ENCODE results near the gene ACSL5. TPM values are rescaled to one million over a fixed set of nuclear protein-coding genes. Genes with fewer than 3 reads are reported as not detected.

The ACSL5 gene
- polyA plus RNA-seq, 1 of the 3 experiments (the other 2 are of a cell fraction): 0.08 TPM

DNA sequence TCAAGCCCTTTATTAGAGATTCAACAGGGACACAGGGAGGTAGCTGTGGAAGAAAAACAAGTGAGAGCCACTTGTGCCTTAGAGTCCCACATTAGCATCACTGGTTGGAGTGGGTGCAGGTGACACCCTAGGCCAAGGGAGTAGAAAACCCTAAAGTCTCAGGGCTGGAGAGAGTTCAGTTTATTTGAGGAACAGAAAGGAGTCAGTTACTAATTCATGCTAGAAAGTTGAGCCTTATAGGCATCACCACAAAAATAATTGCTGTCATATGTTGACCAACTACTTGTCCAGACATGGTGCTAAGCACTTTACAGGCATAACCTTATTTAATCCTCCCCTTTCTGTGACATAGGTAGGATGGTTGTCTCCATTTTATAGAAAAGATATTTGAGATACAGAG, 20.9 kb upstream of the ACSL5 start:
- Histone ChIP-seq H4K20me1 (ENCODE audit: insufficient read depth) (no peaks in the 10 kb centered on the region), H3K36me3 (replicated peaks in 1 of 2; ENCODE audit: control insufficient read depth in 1 of 2, insufficient read depth in 2 of 2, low read length in 1 of 2) (no peaks in the 10 kb centered on the region), H3K27ac (ENCODE audit: low read depth in 2 of 2, low read length in 1 of 2) (no peak overlapping the region), H2AFZ (ENCODE audit: low read depth) (no peak overlapping the region), H3K9ac (no peak overlapping the region), H3K9me2 (no peaks in the 10 kb centered on the region), H3K79me2 (ENCODE audit: insufficient read depth) (no peaks in the 10 kb centered on the region), H3K27me3 (ENCODE audit: insufficient read depth) (no peaks in the 10 kb centered on the region), H3F3A (replicated peaks; ENCODE audit: insufficient read depth) (no peaks in the 10 kb centered on the region), H3K4me1 (ENCODE audit: control insufficient read depth in 1 of 2, insufficient read depth in 2 of 2, low read depth in 1 of 2, low read length in 1 of 2) (no peaks in the 10 kb centered on the region), H3K4me2 (no peak overlapping the region), H3K4me3 (ENCODE audit: low read depth in 2 of 2, low read length in 1 of 2) (no peak overlapping the region), H3K9me3 (no peaks in the 10 kb centered on the region)
- CTCF ChIA-PET: interaction anchor here (1.0 kb wide), 1 partner anchor 12 kb away, joined by 3 read pairs; no protein-coding TSS in a partner anchor
- POLR2A ChIA-PET: no interaction called here
- no peak for DNase-seq
- TF ChIP-seq, protein P1, sequence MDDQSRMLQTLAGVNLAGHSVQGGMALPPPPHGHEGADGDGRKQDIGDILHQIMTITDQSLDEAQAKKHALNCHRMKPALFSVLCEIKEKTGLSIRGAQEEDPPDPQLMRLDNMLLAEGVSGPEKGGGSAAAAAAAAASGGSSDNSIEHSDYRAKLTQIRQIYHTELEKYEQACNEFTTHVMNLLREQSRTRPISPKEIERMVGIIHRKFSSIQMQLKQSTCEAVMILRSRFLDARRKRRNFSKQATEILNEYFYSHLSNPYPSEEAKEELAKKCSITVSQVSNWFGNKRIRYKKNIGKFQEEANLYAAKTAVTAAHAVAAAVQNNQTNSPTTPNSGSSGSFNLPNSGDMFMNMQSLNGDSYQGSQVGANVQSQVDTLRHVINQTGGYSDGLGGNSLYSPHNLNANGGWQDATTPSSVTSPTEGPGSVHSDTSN (IDR thresholded peaks at IDR 0.05): no peak
- TF ChIP-seq, protein P2, sequence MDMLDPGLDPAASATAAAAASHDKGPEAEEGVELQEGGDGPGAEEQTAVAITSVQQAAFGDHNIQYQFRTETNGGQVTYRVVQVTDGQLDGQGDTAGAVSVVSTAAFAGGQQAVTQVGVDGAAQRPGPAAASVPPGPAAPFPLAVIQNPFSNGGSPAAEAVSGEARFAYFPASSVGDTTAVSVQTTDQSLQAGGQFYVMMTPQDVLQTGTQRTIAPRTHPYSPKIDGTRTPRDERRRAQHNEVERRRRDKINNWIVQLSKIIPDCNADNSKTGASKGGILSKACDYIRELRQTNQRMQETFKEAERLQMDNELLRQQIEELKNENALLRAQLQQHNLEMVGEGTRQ (IDR thresholded peaks at IDR 0.05; ENCODE audit: borderline replicate concordance, low read depth, low read length): no peak
- TF ChIP-seq, protein P3, sequence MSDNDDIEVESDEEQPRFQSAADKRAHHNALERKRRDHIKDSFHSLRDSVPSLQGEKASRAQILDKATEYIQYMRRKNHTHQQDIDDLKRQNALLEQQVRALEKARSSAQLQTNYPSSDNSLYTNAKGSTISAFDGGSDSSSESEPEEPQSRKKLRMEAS (IDR thresholded peaks at IDR 0.05; ENCODE audit: low read depth): no peak
- TF ChIP-seq JUND (IDR thresholded peaks at IDR 0.05) (no peak), MXI1 (IDR thresholded peaks at IDR 0.05; ENCODE audit: low read depth, low read length) (no peak), GATA2 (CRISPR knock-in tag; IDR thresholded peaks at IDR 0.05) (no peak), EZH2phosphoT487 (IDR thresholded peaks at IDR 0.05; ENCODE audit: borderline replicate concordance, low read depth) (no peak)

DNA sequence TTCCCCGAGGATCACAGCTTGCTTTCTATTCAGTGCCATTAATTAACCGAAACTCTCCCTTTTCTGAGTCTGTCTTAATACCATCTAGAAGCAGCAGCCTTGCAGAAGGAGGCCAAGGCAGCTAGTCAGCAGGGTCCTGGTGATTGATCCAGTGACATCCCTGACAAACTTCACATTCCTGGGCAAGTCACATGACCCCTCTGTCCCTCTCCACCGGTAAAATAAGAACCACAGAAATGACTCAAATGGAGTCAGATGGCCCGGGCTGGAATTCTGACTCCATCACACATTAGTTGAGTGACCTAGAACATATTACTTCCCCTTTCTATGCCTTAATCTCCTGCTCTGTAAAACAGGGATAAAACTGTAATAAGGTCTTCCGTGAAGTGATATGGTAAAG, 17.2 kb upstream of the ACSL5 start:
- no peak overlapping the region for H3K4me3 ChIP-seq (ENCODE audit: low read depth in 2 of 2, low read length in 1 of 2)
- CTCF ChIA-PET: interaction anchor here (1.6 kb wide), 1 partner anchor 41 kb away, joined by 5 read pairs; no protein-coding TSS in a partner anchor
- no peak overlapping the region for H3K27ac ChIP-seq (ENCODE audit: low read depth in 2 of 2, low read length in 1 of 2)
- no peaks in the 10 kb centered on the region for H3K79me2 ChIP-seq (ENCODE audit: insufficient read depth)
- no peaks in the 10 kb centered on the region for H3K27me3 ChIP-seq (ENCODE audit: insufficient read depth)
- no peaks in the 10 kb centered on the region for H3K36me3 ChIP-seq (replicated peaks in 1 of 2; ENCODE audit: control insufficient read depth in 1 of 2, insufficient read depth in 2 of 2, low read length in 1 of 2)
- no peak overlapping the region for H2AFZ ChIP-seq (ENCODE audit: low read depth)
- WGBS (ENCODE audit: low lambda C conversion rate): 39% methylated on average over 5 of the region's 5 CpGs
- no peak overlapping the region for H3K9ac ChIP-seq
- H3F3A ChIP-seq (replicated peaks; ENCODE audit: insufficient read depth): no peaks in the 10 kb centered on the region
- TF ChIP-seq, protein P4, sequence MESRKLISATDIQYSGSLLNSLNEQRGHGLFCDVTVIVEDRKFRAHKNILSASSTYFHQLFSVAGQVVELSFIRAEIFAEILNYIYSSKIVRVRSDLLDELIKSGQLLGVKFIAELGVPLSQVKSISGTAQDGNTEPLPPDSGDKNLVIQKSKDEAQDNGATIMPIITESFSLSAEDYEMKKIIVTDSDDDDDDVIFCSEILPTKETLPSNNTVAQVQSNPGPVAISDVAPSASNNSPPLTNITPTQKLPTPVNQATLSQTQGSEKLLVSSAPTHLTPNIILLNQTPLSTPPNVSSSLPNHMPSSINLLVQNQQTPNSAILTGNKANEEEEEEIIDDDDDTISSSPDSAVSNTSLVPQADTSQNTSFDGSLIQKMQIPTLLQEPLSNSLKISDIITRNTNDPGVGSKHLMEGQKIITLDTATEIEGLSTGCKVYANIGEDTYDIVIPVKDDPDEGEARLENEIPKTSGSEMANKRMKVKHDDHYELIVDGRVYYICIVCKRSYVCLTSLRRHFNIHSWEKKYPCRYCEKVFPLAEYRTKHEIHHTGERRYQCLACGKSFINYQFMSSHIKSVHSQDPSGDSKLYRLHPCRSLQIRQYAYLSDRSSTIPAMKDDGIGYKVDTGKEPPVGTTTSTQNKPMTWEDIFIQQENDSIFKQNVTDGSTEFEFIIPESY (IDR thresholded peaks at IDR 0.05; ENCODE audit: borderline replicate concordance, low read depth): no peak
- no peak for TF ChIP-seq RXRA (IDR thresholded peaks at IDR 0.05; ENCODE audit: borderline replicate concordance, low read depth)
- no peak for TF ChIP-seq NFIC (IDR thresholded peaks at IDR 0.05; ENCODE audit: borderline replicate concordance)
- TF ChIP-seq, protein P5, sequence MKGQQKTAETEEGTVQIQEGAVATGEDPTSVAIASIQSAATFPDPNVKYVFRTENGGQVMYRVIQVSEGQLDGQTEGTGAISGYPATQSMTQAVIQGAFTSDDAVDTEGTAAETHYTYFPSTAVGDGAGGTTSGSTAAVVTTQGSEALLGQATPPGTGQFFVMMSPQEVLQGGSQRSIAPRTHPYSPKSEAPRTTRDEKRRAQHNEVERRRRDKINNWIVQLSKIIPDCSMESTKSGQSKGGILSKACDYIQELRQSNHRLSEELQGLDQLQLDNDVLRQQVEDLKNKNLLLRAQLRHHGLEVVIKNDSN (IDR thresholded peaks at IDR 0.05; ENCODE audit: borderline replicate concordance, low read depth): no peak
- no peak for TF ChIP-seq NRF1 (IDR thresholded peaks at IDR 0.05; ENCODE audit: low read depth, low read length)
- no peak for TF ChIP-seq YY1 (IDR thresholded peaks at IDR 0.05; ENCODE audit: low read depth)
- TF ChIP-seq GATA2 (CRISPR knock-in tag; IDR thresholded peaks at IDR 0.05): no peak
- no peak for TF ChIP-seq FOSL2 (IDR thresholded peaks at IDR 0.05; ENCODE audit: borderline replicate concordance, low read depth)
- TF ChIP-seq TAF1 (IDR thresholded peaks at IDR 0.05; ENCODE audit: borderline replicate concordance, low read depth, low read length): no peak
- TF ChIP-seq RAD21 (IDR thresholded peaks at IDR 0.05; ENCODE audit: low read length): no peak
- TF ChIP-seq FOXJ3 (CRISPR knock-in tag; IDR thresholded peaks at IDR 0.05): no peak
- TF ChIP-seq SMC3 (IDR thresholded peaks at IDR 0.05; ENCODE audit: low read depth, low read length): no peak
- TF ChIP-seq FOXM1 (IDR thresholded peaks at IDR 0.05; ENCODE audit: low read depth): no peak
- no peaks in the 10 kb centered on the region for H3K4me1 ChIP-seq (ENCODE audit: control insufficient read depth in 1 of 2, insufficient read depth in 2 of 2, low read depth in 1 of 2, low read length in 1 of 2)
- no peak overlapping the region for H3K4me2 ChIP-seq
- no peaks in the 10 kb centered on the region for H3K9me3 ChIP-seq
- no peak for DNase-seq
- no peaks in the 10 kb centered on the region for H4K20me1 ChIP-seq (ENCODE audit: insufficient read depth)
- no peaks in the 10 kb centered on the region for H3K9me2 ChIP-seq
- POLR2A ChIA-PET: no interaction called here
